GM12891 (cell line): Measurements from ENCODE around the gene PSMC3IP.
"Not testable (repeated sequence)": the region's sequence is repeated elsewhere in the genome, so short reads cannot be mapped to it uniquely, and the experiment has no call there.

Experiments
- DNase-seq: peaks from one replicate; pipeline ENCODE4 v3.0.0; 2011; ENCODE audit warnings: low spot score; ENCODE audit not compliant: insufficient read length
- FAIRE-seq: peaks from 2 replicates; lab custom pipeline; 2011; peaks lifted over from hg19 to GRCh38; lab: Jason Lieb, UNC
- PAX5 ChIP-seq: IDR thresholded peaks from 2 replicates; pipeline ENCODE4 v1.6.1; 2011; ENCODE audit warnings: low read length, moderate library complexity, mild to moderate bottlenecking; ENCODE audit not compliant: insufficient read depth, severe bottlenecking
- POLR2A ChIP-seq: IDR thresholded peaks from 2 replicates; pipeline ENCODE4 v1.6.1; 2011; ENCODE audit warnings: low read depth, low read length, control low read depth
- POLR2AphosphoS5 ChIP-seq: IDR thresholded peaks from 2 replicates; pipeline ENCODE4 v1.6.1; 2011; ENCODE audit warnings: low read depth, low read length, control low read depth
- POU2F2 ChIP-seq: IDR thresholded peaks from 2 replicates; pipeline ENCODE4 v1.6.1; 2011; ENCODE audit warnings: low read depth, mild to moderate bottlenecking, control low read depth, low read length, moderate library complexity
- SPI1 ChIP-seq: IDR thresholded peaks from 2 replicates; pipeline ENCODE4 v1.6.1; 2011; ENCODE audit warnings: low read depth, low read length, control low read depth
- TAF1 ChIP-seq: IDR thresholded peaks from 2 replicates; pipeline ENCODE4 v1.6.1; 2011; ENCODE audit warnings: low read depth, low read length, control low read depth

The PSMC3IP gene

DNA sequence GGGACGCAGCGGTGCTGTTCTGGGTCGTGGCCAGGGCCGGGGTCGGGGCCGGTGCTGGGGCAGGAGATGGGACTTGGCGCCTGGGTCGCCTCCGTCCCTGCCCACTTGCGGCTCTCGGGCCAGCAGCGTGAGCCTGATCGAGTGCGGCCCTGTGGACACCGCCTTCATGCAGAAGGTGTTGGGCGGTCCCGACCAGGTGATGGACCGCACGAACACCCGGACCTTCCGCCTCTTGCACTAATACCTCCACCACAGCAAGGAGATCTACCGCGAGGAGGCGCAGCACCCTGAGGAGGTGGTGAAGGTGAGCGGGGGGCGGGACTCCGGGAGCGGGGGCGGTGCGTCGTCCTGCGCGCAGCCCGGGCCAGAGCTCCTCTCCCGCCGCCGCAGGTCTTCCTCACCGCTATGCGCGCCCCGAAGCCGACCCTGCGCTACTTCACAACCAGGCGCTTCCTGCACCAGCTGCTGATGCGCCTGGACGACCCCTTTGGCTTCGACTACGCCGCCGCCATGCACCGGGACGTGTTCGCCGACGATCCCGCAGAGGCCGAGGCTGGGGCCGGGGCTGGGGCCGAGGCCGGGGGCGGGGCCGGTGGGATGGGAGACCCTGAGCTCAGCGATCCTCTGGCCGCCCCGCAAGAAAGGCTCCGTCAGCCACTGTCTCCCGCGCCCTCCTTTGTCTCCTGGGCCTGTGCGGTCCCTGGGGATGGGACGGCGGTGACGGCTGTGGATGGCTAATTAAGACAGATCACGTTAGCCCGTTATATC lies 29.3 kb downstream of the PSMC3IP start:
- TF ChIP-seq TAF1: no peak
- TF ChIP-seq PAX5: no peak
- TF ChIP-seq POU2F2: no peak
- TF ChIP-seq POLR2AphosphoS5: no peak
- TF ChIP-seq SPI1: no peak
- no peak for TF ChIP-seq POLR2A
- FAIRE-seq (peak; percentile 100), DNase-seq (peak; percentile 97)

- FAIRE-seq: no peak
- no peak for TF ChIP-seq SPI1
- no peak for TF ChIP-seq POU2F2
- TF ChIP-seq POLR2AphosphoS5: no peak
- TF ChIP-seq TAF1: no peak
- no peak for TF ChIP-seq PAX5
- TF ChIP-seq POLR2A: no peak
- DNase-seq: no peak
These were observed 29.8 kb downstream of the PSMC3IP start for GRCh38 chr17:42547698-42548069.

GRCh38 chr17:42547001-42547461 lies 30.5 kb downstream of the PSMC3IP start:
- no peak for DNase-seq
- FAIRE-seq: no peak
- TF ChIP-seq TAF1: no peak
- TF ChIP-seq POLR2AphosphoS5: no peak
- TF ChIP-seq PAX5: no peak
- no peak for TF ChIP-seq SPI1
- TF ChIP-seq POLR2A: no peak
- no peak for TF ChIP-seq POU2F2

- not testable (repeated sequence) for DNase-seq
- FAIRE-seq: peak; percentile 84
These were observed 31.6 kb downstream of the PSMC3IP start for GRCh38 chr17:42545755-42546505.

GRCh38 chr17:42544874-42545283 lies 32.6 kb downstream of the PSMC3IP start:
- FAIRE-seq (no peak), DNase-seq (no peak)
- TF ChIP-seq TAF1 (no peak), POU2F2 (no peak), POLR2A (no peak), PAX5 (no peak), POLR2AphosphoS5 (no peak), SPI1 (no peak)

DNA sequence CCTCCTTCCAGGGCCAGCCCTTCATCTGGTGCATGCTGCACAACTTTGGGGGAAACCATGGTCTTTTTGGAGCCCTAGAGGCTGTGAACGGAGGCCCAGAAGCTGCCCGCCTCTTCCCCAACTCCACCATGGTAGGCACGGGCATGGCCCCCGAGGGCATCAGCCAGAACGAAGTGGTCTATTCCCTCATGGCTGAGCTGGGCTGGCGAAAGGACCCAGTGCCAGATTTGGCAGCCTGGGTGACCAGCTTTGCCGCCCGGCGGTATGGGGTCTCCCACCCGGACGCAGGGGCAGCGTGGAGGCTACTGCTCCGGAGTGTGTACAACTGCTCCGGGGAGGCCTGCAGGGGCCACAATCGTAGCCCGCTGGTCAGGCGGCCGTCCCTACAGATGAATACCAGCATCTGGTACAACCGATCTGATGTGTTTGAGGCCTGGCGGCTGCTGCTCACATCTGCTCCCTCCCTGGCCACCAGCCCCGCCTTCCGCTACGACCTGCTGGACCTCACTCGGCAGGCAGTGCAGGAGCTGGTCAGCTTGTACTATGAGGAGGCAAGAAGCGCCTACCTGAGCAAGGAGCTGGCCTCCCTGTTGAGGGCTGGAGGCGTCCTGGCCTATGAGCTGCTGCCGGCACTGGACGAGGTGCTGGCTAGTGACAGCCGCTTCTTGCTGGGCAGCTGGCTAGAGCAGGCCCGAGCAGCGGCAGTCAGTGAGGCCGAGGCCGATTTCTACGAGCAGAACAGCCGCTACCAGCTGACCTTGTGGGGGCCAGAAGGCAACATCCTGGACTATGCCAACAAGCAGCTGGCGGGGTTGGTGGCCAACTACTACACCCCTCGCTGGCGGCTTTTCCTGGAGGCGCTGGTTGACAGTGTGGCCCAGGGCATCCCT lies 34.1 kb downstream of the PSMC3IP start:
- no peak for TF ChIP-seq POLR2A
- TF ChIP-seq POLR2AphosphoS5: no peak
- no peak for TF ChIP-seq SPI1
- no peak for TF ChIP-seq PAX5
- TF ChIP-seq TAF1: no peak
- TF ChIP-seq POU2F2: no peak
- no peak for DNase-seq
- no peak for FAIRE-seq

DNA sequence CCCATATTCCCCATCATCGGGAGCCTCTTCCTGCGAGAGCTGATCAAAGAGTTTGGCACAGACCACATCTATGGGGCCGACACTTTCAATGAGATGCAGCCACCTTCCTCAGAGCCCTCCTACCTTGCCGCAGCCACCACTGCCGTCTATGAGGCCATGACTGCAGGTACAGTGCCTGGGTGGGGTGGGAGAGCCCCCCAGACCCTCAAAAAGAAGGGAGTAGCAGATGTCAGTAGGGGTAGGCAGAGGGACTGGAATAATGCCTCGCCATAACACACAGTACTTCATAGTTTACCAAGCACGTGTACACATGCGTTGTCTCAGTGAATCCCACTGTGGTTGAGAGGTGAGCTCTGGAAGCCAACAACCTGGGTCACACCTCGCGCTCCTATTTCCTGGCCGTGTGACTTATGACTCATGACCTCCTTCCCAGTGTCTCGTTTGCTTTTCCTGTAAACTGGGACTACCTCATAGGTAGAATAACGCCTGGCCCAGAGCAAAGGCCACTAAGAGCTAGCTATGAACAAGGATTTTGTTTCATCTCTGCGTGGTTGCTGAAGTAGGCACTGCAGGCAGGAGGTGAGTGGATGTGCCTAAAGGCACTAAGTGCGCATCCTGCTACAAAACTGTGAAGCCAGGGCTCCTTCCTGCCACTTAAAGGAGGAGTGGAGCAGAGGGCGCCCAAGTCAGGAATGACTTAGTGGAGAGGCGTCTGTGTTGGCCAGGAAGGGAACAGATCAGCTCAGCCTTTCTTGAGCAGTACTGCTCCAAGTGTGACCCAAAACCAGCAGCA lies 36.3 kb downstream of the PSMC3IP start:
- FAIRE-seq (no peak), DNase-seq (no peak)
- TF ChIP-seq POU2F2: no peak

- not testable (repeated sequence) for DNase-seq, FAIRE-seq
These were observed 37.0 kb downstream of the PSMC3IP start for GRCh38 chr17:42540558-42540957.

DNA sequence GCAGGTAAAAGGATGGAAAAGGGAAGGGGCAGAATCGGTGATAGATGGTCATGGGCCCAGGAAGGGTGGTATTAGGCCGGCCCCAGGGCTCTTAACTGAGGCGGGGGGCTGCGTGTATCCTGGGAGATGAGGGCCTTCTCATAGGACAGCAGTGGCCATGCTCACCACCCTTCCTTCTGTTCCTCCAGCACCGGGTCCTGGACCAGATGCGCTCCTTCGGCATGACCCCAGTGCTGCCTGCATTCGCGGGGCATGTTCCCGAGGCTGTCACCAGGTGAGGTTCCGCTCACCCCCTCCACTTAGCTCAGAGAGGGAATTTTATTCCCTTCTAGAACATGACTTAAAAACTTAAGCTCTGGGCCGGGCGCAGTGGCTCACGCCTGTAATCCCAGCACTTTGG lies 39.0 kb downstream of the PSMC3IP start:
- DNase-seq (no peak), FAIRE-seq (no peak)
- TF ChIP-seq SPI1 (no peak), PAX5 (no peak), TAF1 (no peak), POU2F2 (no peak), POLR2AphosphoS5 (no peak), POLR2A (no peak)
